Dedifferentiated amniotic fluid mesenchymal stem cell (primary cell): ENCODE data around the gene OR51T1.

Source experiments
- DNase-seq: peaks from one replicate; pipeline ENCODE4 v3.0.0-alpha.2; 2016; ENCODE audit errors: extremely low spot score

The OR51T1 gene

GRCh38 chr11:4926608-4927007 lies 44.9 kb downstream of the OR51T1 start:
- no peak for DNase-seq
